GM21423 (cell line): ENCODE measurements around the gene PRR35.

ENCODE experiments used
- ATAC-seq: cut with Tn5 transposase; IDR thresholded peaks from one replicate; pipeline ENCODE4 v1.9.1; 2021; ENCODE audit warnings: mild to moderate bottlenecking, moderate library complexity; ENCODE audit not compliant: unreplicated experiment

The PRR35 gene

GRCh38 chr16:546909-547770 is 13.1 kb upstream of the PRR35 start:
- no peak for ATAC-seq

- ATAC-seq = no peak
Measured at GRCh38 chr16:548586-548985, 11.6 kb upstream of the PRR35 start.

GRCh38 chr16:549544-550263 is 10.5 kb upstream of the PRR35 start:
- ATAC-seq = no peak

GRCh38 chr16:551210-551609 is 9.0 kb upstream of the PRR35 start:
- no peak for ATAC-seq

GRCh38 chr16:552171-552570 is 8.0 kb upstream of the PRR35 start:
- no peak for ATAC-seq

- ATAC-seq = no peak
Measured at GRCh38 chr16:553601-554296, 6.4 kb upstream of the PRR35 start.

GRCh38 chr16:554297-554621 is 5.9 kb upstream of the PRR35 start:
- ATAC-seq = no peak

- ATAC-seq = no peak
Measured at GRCh38 chr16:554640-555365, 5.4 kb upstream of the PRR35 start.

- no peak for ATAC-seq
Measured at GRCh38 chr16:555528-556473, 4.4 kb upstream of the PRR35 start.

- no peak for ATAC-seq
Measured at GRCh38 chr16:556474-557173, 3.6 kb upstream of the PRR35 start.

- no peak for ATAC-seq
Measured at GRCh38 chr16:557463-558297, 2.5 kb upstream of the PRR35 start.

- ATAC-seq = no peak
Measured at GRCh38 chr16:558298-559020, 1.7 kb upstream of the PRR35 start.

GRCh38 chr16:559021-559380 is 1.2 kb upstream of the PRR35 start:
- ATAC-seq = no peak

GRCh38 chr16:559411-560203 is 587 bp upstream of the PRR35 start:
- ATAC-seq = no peak

GRCh38 chr16:560701-561412 is 663 bp downstream of the PRR35 start:
- ATAC-seq = no peak

- no peak for ATAC-seq
Measured at GRCh38 chr16:561413-561794, 1.2 kb downstream of the PRR35 start.
